GM12864 (cell line): Measurements from ENCODE around the gene ZNF431.

Experiments
- DNase-seq: peaks from one replicate; pipeline ENCODE4 v3.0.0-alpha.2; 2011; ENCODE audit warnings: low read depth
- H3K4me3 ChIP-seq: 2 replicates; pipeline ENCODE4 v1.5.1; 2011; ENCODE audit warnings: mild to moderate bottlenecking, low read depth, low read length, control low read depth
- TF ChIP-seq, protein P1 (sequence below): IDR thresholded peaks from 2 replicates; pipeline ENCODE4 v1.5.1; 2011; ENCODE audit warnings: low read depth, mild to moderate bottlenecking, moderate library complexity, low read length, control low read depth, inconsistent platforms; ENCODE audit errors: missing control alignments

Gene ZNF431

DNA sequence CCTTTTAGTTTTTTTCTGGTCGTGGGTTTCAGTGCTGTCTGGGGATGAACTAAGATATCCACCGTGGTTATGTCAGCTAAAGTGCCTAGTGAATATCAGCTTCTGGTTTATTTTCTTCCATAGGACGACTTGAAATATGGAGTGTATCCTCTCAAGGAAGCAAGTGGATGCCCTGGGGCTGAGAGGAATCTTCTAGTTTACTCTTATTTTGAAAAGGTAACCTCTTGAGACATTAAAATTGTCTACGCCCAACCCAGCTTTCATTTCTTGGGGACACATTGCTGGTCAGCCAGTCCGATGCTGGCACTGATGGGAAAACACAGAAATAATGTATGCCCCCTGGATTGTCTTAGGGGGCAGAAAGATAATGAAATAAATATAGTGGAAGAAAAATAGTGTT, 1.6 kb downstream of the ZNF431 start:
- H3K4me3 ChIP-seq, result no peak overlapping the region
- DNase-seq, result no peak
- TF ChIP-seq, protein P1, sequence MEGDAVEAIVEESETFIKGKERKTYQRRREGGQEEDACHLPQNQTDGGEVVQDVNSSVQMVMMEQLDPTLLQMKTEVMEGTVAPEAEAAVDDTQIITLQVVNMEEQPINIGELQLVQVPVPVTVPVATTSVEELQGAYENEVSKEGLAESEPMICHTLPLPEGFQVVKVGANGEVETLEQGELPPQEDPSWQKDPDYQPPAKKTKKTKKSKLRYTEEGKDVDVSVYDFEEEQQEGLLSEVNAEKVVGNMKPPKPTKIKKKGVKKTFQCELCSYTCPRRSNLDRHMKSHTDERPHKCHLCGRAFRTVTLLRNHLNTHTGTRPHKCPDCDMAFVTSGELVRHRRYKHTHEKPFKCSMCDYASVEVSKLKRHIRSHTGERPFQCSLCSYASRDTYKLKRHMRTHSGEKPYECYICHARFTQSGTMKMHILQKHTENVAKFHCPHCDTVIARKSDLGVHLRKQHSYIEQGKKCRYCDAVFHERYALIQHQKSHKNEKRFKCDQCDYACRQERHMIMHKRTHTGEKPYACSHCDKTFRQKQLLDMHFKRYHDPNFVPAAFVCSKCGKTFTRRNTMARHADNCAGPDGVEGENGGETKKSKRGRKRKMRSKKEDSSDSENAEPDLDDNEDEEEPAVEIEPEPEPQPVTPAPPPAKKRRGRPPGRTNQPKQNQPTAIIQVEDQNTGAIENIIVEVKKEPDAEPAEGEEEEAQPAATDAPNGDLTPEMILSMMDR, result no peak

- H3K4me3 ChIP-seq, result no peak overlapping the region
- TF ChIP-seq, protein P1, result no peak
- DNase-seq, result no peak
Observed at GRCh38 chr19:21143854-21144253, 2.0 kb downstream of the ZNF431 start.

DNA sequence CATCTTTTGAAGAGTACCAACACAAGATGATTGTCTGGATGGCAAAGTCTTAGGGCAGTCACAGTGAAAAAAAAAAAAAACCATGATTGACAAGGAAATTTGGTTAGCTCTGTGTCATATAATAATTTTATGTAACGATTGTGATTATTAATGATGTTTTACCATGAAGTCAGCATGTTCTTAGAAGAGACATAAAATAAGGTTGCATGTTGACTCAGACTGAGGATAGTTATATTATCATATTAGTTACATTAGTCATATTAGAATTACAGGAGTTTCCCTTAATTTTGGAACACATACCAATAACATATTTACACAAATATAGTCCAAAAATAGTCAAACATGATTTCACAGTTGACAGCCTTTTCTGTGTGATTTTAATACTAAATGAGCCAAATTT, 5.7 kb downstream of the ZNF431 start:
- TF ChIP-seq, protein P1, result no peak
- no peak for DNase-seq
- H3K4me3 ChIP-seq, result no peak overlapping the region

DNA sequence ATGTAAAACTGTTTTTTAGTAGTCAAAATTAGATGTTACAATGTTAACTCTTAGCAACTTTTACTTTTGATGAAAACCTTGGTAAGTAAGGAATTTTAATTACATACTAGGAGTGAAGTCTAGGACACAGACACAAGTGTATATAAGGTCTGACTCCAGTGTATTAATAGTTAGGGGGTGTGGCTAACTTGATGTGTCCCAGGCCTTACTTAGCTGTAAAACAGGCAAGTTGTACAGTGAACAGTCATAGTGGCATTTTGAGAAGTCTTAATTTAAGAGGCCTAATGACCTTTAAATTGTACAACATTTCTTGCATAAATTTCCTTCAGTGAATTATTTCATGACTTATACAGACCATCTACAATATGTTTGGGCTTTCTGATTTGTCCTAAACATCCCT, 6.8 kb downstream of the ZNF431 start:
- H3K4me3 ChIP-seq, result no peak overlapping the region
- DNase-seq, result no peak
- TF ChIP-seq, protein P1, result no peak

GRCh38 chr19:21149877-21150276, 8.0 kb downstream of the ZNF431 start:
- DNase-seq, result no peak

GRCh38 chr19:21151460-21151859, 9.6 kb downstream of the ZNF431 start:
- H3K4me3 ChIP-seq, result no peak overlapping the region
- no peak for DNase-seq
- TF ChIP-seq, protein P1, result no peak

More at GRCh38 chr19:21149877-21150276, 8.0 kb downstream of the ZNF431 start:
- no peak overlapping the region for H3K4me3 ChIP-seq
- TF ChIP-seq, protein P1, result no peak

DNA sequence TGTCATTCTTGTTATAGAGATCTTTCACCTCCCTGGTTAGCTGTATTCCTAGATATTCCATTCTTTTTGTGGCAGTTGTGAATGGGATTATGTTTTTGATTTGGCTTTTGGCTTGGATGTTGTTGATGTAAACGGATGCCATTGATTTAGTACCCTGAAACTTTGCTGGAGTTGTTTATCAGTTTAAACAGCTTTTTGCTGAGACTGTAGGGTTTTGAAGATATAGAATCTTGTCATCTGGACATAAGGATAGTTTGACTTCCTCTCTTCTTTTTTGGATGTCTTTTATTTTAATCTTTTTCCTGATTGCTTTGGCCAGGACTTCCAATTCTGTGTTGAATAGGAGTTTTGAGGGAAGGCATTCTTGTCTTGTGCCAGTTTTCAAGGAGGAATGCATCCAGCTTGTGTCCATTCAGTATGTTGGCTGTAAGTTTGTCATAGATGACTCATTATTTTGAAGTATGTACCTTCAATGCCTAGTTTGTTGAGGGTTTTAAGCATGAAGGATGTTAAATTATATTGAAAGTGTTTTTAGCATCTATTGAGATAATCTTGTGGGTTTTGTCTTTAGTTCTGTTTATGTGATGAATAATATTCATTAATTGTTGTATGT, 16.8 kb downstream of the ZNF431 start:
- H3K4me3 ChIP-seq, result no peak overlapping the region
- TF ChIP-seq, protein P1, result no peak
- DNase-seq, result no peak
